CD4-positive, alpha-beta T cell (primary cell): ENCODE results near the gene SOSTDC1. TPM values are rescaled to one million over a fixed set of nuclear protein-coding genes. Genes with fewer than 3 reads are reported as not detected.
A peak's percentile ranks its signal among the peaks of the same experiment; 100 is the strongest.

Experiments used
- ATAC-seq: fragments of 200-7000 bp; cut with Tn5 transposase; one replicate; pipeline ENCODE4 v1.10.0; 2022; ENCODE audit warnings: mild to moderate bottlenecking; ENCODE audit not compliant: poor library complexity
- CTCF ChIA-PET: fragments of 350-600 bp; sonication (Branson Sonifier 250); formaldehyde crosslinking; loops from one replicate; lab custom pipeline; 2021; ENCODE audit warnings: antibody characterized with exemption, inconsistent platforms; lab: Charles Lee
- POLR2A ChIA-PET: fragments of 350-600 bp; sonication (Branson Sonifier 250); formaldehyde crosslinking; loops from one replicate; lab custom pipeline; 2021; ENCODE audit warnings: antibody characterized with exemption, inconsistent platforms; lab: Charles Lee
- DNase-seq, 14 experiments: peaks; one replicate each; pipeline ENCODE4 v3.0.0-alpha.2; 2013 to 2020; ENCODE audit warnings: mixed read lengths in 2 of 14
- H3K27ac ChIP-seq, 2 donors: one replicate each; pipeline versions ENCODE4 v1.5.1 to v1.7.0; 2013; ENCODE audit warnings: low read length in 2 of 2, low read depth in 1 of 2, mild to moderate bottlenecking in 1 of 2
- H3K27me3 ChIP-seq, 2 experiments: 1 replicate in 1 of 2; 2 replicates in 1 of 2; pipeline versions ENCODE4 v1.6.1 to v1.7.0; 2013; ENCODE audit warnings: low read length in 2 of 2, control low read depth in 1 of 2, mild to moderate bottlenecking in 1 of 2, moderate library complexity in 1 of 2; ENCODE audit not compliant: insufficient read depth in 2 of 2, control insufficient read depth in 1 of 2
- H3K36me3 ChIP-seq: one replicate; pipeline ENCODE4 v1.6.1; 2013; ENCODE audit warnings: low read length, control low read depth; ENCODE audit not compliant: insufficient read depth
- H3K4me1 ChIP-seq: one replicate; pipeline ENCODE4 v1.6.1; 2013; ENCODE audit warnings: low read length, control low read depth; ENCODE audit not compliant: insufficient read depth
- H3K4me3 ChIP-seq: one replicate; pipeline ENCODE4 v1.5.1; 2013; ENCODE audit warnings: mild to moderate bottlenecking, low read length, moderate library complexity
- H3K9me3 ChIP-seq, 2 experiments: 1 replicate in 1 of 2; 2 replicates in 1 of 2; pipeline versions ENCODE4 v1.6.1 to v1.7.0; 2013; ENCODE audit warnings: low read length in 2 of 2, mild to moderate bottlenecking in 2 of 2, control low read depth in 1 of 2, moderate library complexity in 1 of 2; ENCODE audit not compliant: control insufficient read depth in 1 of 2, insufficient read depth in 1 of 2
- H3K27ac Mint-ChIP-seq: one replicate; pipeline ENCODE4 v1.8.0; 2020; ENCODE audit warnings: mixed read lengths
- H3K27me3 Mint-ChIP-seq: one replicate; pipeline ENCODE4 v1.8.0; 2021; ENCODE audit warnings: mixed read lengths
- H3K36me3 Mint-ChIP-seq: one replicate; pipeline ENCODE4 v1.8.0; 2021; ENCODE audit warnings: low read depth, mixed read lengths
- H3K4me1 Mint-ChIP-seq: one replicate; pipeline ENCODE4 v1.8.0; 2021; ENCODE audit warnings: low read depth, mixed read lengths
- H3K4me3 Mint-ChIP-seq: one replicate; pipeline ENCODE4 v1.8.0; 2020; ENCODE audit warnings: mild to moderate bottlenecking, mixed read lengths
- H3K9me3 Mint-ChIP-seq: one replicate; pipeline ENCODE4 v1.8.0; 2020; ENCODE audit warnings: mixed read lengths
- CTCF ChIP-seq: fragments of 200-600 bp; IDR thresholded peaks from one replicate; pipeline ENCODE4 v1.8.0; 2022; ENCODE audit warnings: antibody characterized with exemption, mild to moderate bottlenecking
- intact Hi-C, 2 experiments: fragments of 100-400 bp; cut with DNase I in 1 of 2; cut with micrococcal nuclease in 1 of 2; formaldehyde crosslinking; loops; one replicate each; pipeline versions ENCODE4 v1.15.1 to v1.9.0; 2023 to 2025; cut with DNase I, micrococcal nuclease
- total RNA-seq, 174 experiments: library from RNA in 2 of 174; stranded (reverse) in 2 of 174; gene quantifications; one replicate each; pipeline ENCODE4 v1.2.3 and lab custom pipeline; 2021 to 2026

SOSTDC1 gene
- total RNA-seq, 2 experiments from 2014 or later: not detected

- POLR2A ChIA-PET: interaction anchor here (1.9 to 3.7 kb wide), 2 partner anchors 11 to 133 kb away, joined by 8 to 18 read pairs; partner anchors contain the start of gene CRPPA
- no peaks in the 10 kb centered on the region for H3K4me1 Mint-ChIP-seq
- no peak overlapping the region for H3K27ac Mint-ChIP-seq
- no peak overlapping the region for H3K27ac ChIP-seq
- no peaks in the 10 kb centered on the region for H3K36me3 ChIP-seq
- no peaks in the 10 kb centered on the region for H3K9me3 ChIP-seq
- no peaks in the 10 kb centered on the region for H3K27me3 Mint-ChIP-seq
- DNase-seq (peak in 6 of 14 experiments; percentile 1 to 62 (median 42)), ATAC-seq (peak; percentile 81)
- no peaks in the 10 kb centered on the region for H3K9me3 Mint-ChIP-seq
- no peak overlapping the region for H3K4me3 Mint-ChIP-seq
- intact Hi-C loops: loop anchor here (1.0 to 5.0 kb wide), 3 partner anchors 133 to 485 kb away; no protein-coding TSS in a partner anchor
- H3K4me1 ChIP-seq: no peaks in the 10 kb centered on the region
- CTCF ChIA-PET: no interaction called here
- no peaks in the 10 kb centered on the region for H3K36me3 Mint-ChIP-seq
- no peak overlapping the region for H3K4me3 ChIP-seq
- peak; percentile 60 for TF ChIP-seq CTCF
- no peaks in the 10 kb centered on the region for H3K27me3 ChIP-seq
These were observed 33.7 kb downstream of the SOSTDC1 start for GRCh38 chr7:16431646-16432424.

DNA sequence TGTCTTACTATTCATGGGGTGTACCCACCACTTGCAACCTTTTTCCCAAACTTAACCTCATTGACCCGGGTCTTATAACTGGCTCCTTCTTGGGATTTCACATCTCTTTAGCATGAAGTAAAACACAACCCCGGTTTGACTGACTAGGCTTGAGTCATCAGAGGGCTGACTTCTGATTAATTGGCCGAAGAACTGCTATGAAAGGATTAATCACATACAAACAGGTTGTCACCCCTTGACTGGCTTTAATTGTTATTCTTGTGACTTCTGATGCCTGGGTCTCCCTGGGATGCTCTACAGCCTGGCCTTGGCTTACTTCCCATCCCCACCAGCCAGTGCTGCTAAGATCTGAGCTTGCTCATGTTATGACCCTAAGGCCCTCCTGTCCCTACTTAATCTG is 35.4 kb downstream of the SOSTDC1 start:
- Mint-ChIP-seq H3K9me3 (no peaks in the 10 kb centered on the region), H3K27ac (no peak overlapping the region), H3K4me1 (no peaks in the 10 kb centered on the region), H3K4me3 (no peak overlapping the region), H3K27me3 (no peaks in the 10 kb centered on the region), H3K36me3 (no peaks in the 10 kb centered on the region)
- Histone ChIP-seq H3K4me1 (no peaks in the 10 kb centered on the region), H3K9me3 (no peaks in the 10 kb centered on the region), H3K27me3 (no peaks in the 10 kb centered on the region), H3K36me3 (no peaks in the 10 kb centered on the region), H3K27ac (no peak overlapping the region), H3K4me3 (no peak overlapping the region)
- ChIA-PET POLR2A (no interaction called here), CTCF (no interaction called here)
- DNase-seq: no peak
- no peak for TF ChIP-seq CTCF
- intact Hi-C loops: loop anchor here in 1 of 2 experiments (2.0 to 5.0 kb wide), 2 partner anchors 137 to 487 kb away; no protein-coding TSS in a partner anchor
- ATAC-seq: no peak

DNA sequence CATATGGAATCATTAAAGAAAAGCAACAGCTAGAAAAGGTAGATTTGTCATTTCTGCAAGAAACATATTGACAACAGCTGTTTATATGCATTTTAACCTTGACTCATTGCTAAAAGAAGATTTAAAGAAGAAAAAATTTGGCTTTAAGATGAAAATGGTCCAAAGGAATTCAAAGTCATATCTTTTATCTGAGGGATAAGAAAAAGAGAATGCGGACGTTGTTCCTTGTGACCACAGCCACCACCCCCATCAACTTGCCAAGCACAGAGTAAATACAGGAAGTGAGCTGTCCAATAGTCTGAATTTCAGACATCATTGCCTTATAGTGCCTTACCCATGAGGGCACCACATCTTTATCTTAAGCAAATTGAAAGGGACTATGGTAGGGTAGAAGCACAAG is 36.9 kb downstream of the SOSTDC1 start:
- Histone ChIP-seq H3K27me3 (no peaks in the 10 kb centered on the region), H3K4me3 (no peak overlapping the region), H3K27ac (no peak overlapping the region), H3K9me3 (no peaks in the 10 kb centered on the region), H3K4me1 (no peaks in the 10 kb centered on the region), H3K36me3 (no peaks in the 10 kb centered on the region)
- intact Hi-C loops: no loop called here
- Mint-ChIP-seq H3K36me3 (no peaks in the 10 kb centered on the region), H3K4me3 (no peak overlapping the region), H3K4me1 (no peaks in the 10 kb centered on the region), H3K9me3 (no peaks in the 10 kb centered on the region), H3K27ac (no peak overlapping the region), H3K27me3 (no peaks in the 10 kb centered on the region)
- ChIA-PET CTCF (no interaction called here), POLR2A (no interaction called here)
- TF ChIP-seq CTCF: no peak
- ATAC-seq (no peak), DNase-seq (no peak)
